ENCODE data around the gene NLGN1.

- TF ChIP-seq GATA2 (IDR thresholded peaks at IDR 0.05; ENCODE audit: low read depth, low read length) (no peak), GATA3 (IDR thresholded peaks at IDR 0.05; ENCODE audit: low read depth, low read length) (no peak)
Measured at GRCh38 chr3:173761161-173761560, 363.6 kb downstream of the NLGN1 start.

All from SH-SY5Y (cell line).